ENCODE data around the gene PITHD1.

GRCh38 chr1:23810818-23811540 lies 32.8 kb downstream of the PITHD1 start:
- TF ChIP-seq POLR2A (IDR thresholded peaks at IDR 0.05; ENCODE audit: low read depth, low read length): no peak
- no peak for TF ChIP-seq TAF1 (IDR thresholded peaks at IDR 0.05; ENCODE audit: borderline replicate concordance, low read depth, low read length)
- no peak for TF ChIP-seq POLR2AphosphoS5 (IDR thresholded peaks at IDR 0.05; ENCODE audit: low read depth, low read length)
